Right renal cortex interstitium (tissue), 3 donors: ENCODE measurements around the gene NSUN6. TPM values are rescaled to one million over a fixed set of nuclear protein-coding genes. Genes with fewer than 3 reads are reported as not detected.

Source experiments
- DNase-seq, 3 donors: peaks; one replicate each; pipeline ENCODE4 v3.0.0-alpha.2; 2013; ENCODE audit warnings: low read depth in 3 of 3, low spot score in 2 of 3
- polyA plus RNA-seq, 3 donors: library from polyadenylated mRNA; unstranded; fragments of 120-200 nt; gene quantifications; one replicate each; pipeline ENCODE4 v1.2.1, GENCODE V29; 2013; ENCODE audit not compliant: insufficient read length in 3 of 3

NSUN6 gene
- polyA plus RNA-seq, 3 donors, result 20.0 to 22.7 (median 21.3) TPM

GRCh38 chr10:18505456-18506118 lies 145.8 kb downstream of the NSUN6 start:
- DNase-seq, result no peak

- DNase-seq, result no peak
These were observed 147.2 kb downstream of the NSUN6 start for GRCh38 chr10:18504161-18504560.

DNA sequence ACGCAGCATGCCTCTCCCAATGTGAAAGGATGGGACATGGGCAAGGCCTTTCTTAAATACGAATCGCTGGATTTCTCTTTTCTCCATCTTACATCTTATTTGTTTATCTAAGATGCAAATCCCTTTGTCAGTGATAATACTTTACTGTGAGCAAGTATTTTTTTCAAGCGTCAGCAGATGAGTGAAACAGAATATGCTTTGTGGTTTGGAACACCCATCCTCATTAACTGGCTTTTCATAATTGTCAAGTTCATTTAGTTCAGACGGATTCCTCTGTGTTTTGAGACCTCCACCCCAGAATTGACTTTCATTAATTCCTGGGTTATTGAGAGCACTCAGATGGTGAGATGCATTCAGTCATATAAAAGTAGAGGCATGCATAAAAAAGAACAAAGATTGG lies 149.8 kb downstream of the NSUN6 start:
- no peak for DNase-seq

GRCh38 chr10:18501198-18501597 lies 150.2 kb downstream of the NSUN6 start:
- DNase-seq, result no peak

DNA sequence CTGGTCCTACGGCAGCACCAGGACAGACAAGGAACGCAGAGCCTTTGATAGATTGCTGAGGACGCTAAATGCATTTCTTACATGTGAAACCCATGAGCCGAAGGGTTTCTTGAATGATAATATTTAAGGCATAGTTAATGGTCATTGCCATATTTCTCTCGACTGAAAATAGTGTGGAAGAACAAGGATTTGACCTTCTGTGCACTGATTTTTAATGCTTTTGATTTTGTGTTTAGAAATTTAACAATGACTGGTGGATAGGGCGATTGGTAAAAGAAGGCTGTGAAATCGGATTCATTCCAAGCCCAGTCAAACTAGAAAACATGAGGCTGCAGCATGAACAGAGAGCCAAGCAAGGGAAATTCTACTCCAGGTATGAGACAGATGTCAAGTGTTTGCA lies 150.8 kb downstream of the NSUN6 start:
- DNase-seq, result no peak

- no peak for DNase-seq
These were observed 152.4 kb downstream of the NSUN6 start for GRCh38 chr10:18498998-18499397.

DNA sequence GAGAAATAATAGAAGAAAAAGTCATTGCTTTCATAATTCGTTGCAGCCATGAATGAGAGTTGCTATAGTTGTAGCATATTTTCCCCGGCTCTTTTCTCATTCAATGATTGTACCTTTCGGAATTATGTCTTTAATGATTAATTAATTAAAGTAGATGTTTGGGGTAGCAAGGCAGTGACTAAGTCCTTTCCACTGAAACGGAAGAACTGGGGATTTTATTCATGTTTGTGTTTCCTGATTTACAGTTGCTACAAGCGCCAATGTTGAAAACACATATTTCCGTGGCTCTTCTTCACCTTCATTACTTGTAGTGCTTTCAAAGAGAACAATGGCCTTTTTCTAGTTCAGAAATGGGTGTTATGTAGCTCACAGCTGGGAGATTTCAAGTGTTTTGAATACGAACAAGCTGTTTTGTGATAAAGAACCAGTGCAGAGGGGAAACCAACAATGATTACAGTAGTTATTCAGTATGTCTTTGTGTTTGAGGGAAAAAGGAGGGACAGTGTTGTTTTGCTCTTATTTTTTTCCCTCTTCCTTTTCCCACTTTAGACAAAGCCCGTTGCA lies 153.5 kb downstream of the NSUN6 start:
- DNase-seq, result no peak

Other genes with a start within 250 kb of the NSUN6 start
- 10 to 100 TPM; 43.4 to 48.2 (median 43.9) TPM for gene ARL5B, start 7.8 kb upstream of the NSUN6 start, polyA plus RNA-seq